ENCODE measurements around the gene ELF2. TPM values are rescaled to one million over a fixed set of nuclear protein-coding genes. Genes with fewer than 3 reads are reported as not detected.

ELF2 gene
- total and polyA plus RNA-seq, 8 donors, result 9.0 to 31.6 (median 18.7) TPM

GRCh38 chr4:139145552-139145932, 31.5 kb downstream of the ELF2 start:
- no peak for ATAC-seq
- FAIRE-seq, result no peak
- Histone ChIP-seq H3K9me3 (no peaks in the 10 kb centered on the region), H3K27ac (no peak overlapping the region), H3K4me3 (no peak overlapping the region), H3K4me1 (no peaks in the 10 kb centered on the region), H3K36me3 (no peaks in the 10 kb centered on the region), H3K27me3 (no peaks in the 10 kb centered on the region)
- no peak for DNase-seq
- intact Hi-C loops (cut with DNase I), result no loop called here
- WGBS, 2 donors, result 97 to 100% methylated on average over 1 of the region's 1 CpG
- TF ChIP-seq CTCF (IDR thresholded peaks at IDR 0.05), result no peak

GRCh38 chr4:139144911-139145551, 32.0 kb downstream of the ELF2 start:
- Histone ChIP-seq H3K4me1 (no peaks in the 10 kb centered on the region), H3K27me3 (no peaks in the 10 kb centered on the region), H3K4me3 (no peak overlapping the region), H3K36me3 (no peaks in the 10 kb centered on the region), H3K9me3 (no peaks in the 10 kb centered on the region), H3K27ac (no peak overlapping the region)
- intact Hi-C loops (cut with DNase I), result no loop called here
- no peak for FAIRE-seq
- no peak for TF ChIP-seq CTCF (IDR thresholded peaks at IDR 0.05)
- peak in 4 of 6 donors; percentile 14 to 60 (median 31) for DNase-seq
- 94 to 97% methylated on average over 3 of the region's 3 CpGs for WGBS, 2 donors
- ATAC-seq, result peak in 3 of 4 donors; percentile 17 to 48 (median 17)

GRCh38 chr4:139144161-139144859, 32.7 kb downstream of the ELF2 start:
- H3K4me1 ChIP-seq, result no peaks in the 10 kb centered on the region
- no peak overlapping the region for H3K27ac ChIP-seq
- ATAC-seq (peak; percentile 13 to 75 (median 45)), FAIRE-seq (no peak), DNase-seq (peak in 1 of 6 donors; percentile 29)
- no peaks in the 10 kb centered on the region for H3K9me3 ChIP-seq
- H3K27me3 ChIP-seq, result no peaks in the 10 kb centered on the region
- H3K4me3 ChIP-seq, result no peak overlapping the region
- 94 to 96% methylated on average over 7 of the region's 7 CpGs for WGBS, 2 donors
- no peaks in the 10 kb centered on the region for H3K36me3 ChIP-seq
- intact Hi-C loops (cut with DNase I), result no loop called here
- TF ChIP-seq CTCF (IDR thresholded peaks at IDR 0.05), result no peak

DNA sequence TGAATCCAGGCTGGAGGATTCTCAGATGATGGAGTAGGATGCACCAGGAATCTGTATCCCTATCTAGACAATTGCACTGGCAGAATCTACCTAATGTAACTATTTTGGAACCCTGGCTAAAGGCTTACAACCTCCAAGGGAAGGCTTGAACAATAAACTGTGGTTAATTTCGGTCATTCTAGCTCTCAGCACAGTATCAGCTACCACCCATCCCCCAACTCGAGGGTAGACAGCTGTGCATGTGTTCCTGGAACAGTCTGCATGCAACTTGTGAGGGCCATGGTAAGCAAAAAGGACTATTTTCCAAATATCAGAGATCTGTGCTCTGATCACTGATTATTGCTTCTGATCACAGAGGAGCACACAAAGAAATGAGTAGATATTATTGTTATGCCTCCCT, 34.0 kb downstream of the ELF2 start:
- Histone ChIP-seq H3K9me3 (no peaks in the 10 kb centered on the region), H3K27me3 (no peaks in the 10 kb centered on the region), H3K4me1 (no peaks in the 10 kb centered on the region), H3K27ac (no peak overlapping the region), H3K4me3 (no peak overlapping the region), H3K36me3 (no peaks in the 10 kb centered on the region)
- FAIRE-seq (no peak), ATAC-seq (no peak), DNase-seq (no peak)
- WGBS, 2 donors, result 73 to 82% methylated on average over 2 of the region's 2 CpGs
- no peak for TF ChIP-seq CTCF (IDR thresholded peaks at IDR 0.05)
- intact Hi-C loops (cut with DNase I), result no loop called here

DNA sequence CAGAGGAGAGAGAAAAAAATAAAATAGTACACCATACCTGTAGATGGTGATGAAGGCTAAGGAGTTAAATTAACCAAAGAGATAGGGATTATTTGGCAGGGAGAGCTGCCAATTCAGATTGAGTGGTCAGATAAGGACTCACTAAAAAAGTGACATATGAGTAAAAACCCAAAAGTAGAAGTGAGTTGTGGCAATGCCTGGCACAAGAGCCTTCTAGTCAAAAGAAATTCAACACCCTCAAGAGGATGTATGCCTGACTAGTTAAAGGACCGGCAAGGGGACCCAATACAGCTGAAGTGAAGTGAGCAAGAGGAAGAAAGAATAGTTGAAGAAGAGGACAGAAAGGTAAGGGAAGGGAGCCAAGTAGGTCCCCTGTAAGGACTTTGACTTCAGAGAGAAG, 34.9 kb downstream of the ELF2 start:
- intact Hi-C loops (cut with DNase I), result no loop called here
- 74 to 94% methylated on average over 1 of the region's 1 CpG for WGBS, 2 donors
- H3K27me3 ChIP-seq, result no peaks in the 10 kb centered on the region
- H3K4me3 ChIP-seq, result no peak overlapping the region
- H3K9me3 ChIP-seq, result no peaks in the 10 kb centered on the region
- no peak overlapping the region for H3K27ac ChIP-seq
- DNase-seq, result no peak
- no peak for TF ChIP-seq CTCF (IDR thresholded peaks at IDR 0.05)
- FAIRE-seq, result no peak
- H3K4me1 ChIP-seq, result no peaks in the 10 kb centered on the region
- no peak for ATAC-seq
- H3K36me3 ChIP-seq, result peaks cover 0 to 9% (median 0%) of the 10 kb centered on the region in 3 donors
